Keratinocyte (primary cell): ENCODE measurements around the gene KLF3. TPM values are rescaled to one million over a fixed set of nuclear protein-coding genes. Genes with fewer than 3 reads are reported as not detected.

Source experiments
- DNase-seq: peaks from one replicate; pipeline ENCODE4 v3.0.0-alpha.2; 2011; ENCODE audit warnings: low read depth, missing footprints, low spot score
- FAIRE-seq: peaks from 2 replicates; lab custom pipeline; 2011; peaks lifted over from hg19 to GRCh38; lab: Jason Lieb, UNC
- H2AFZ ChIP-seq: 2 replicates; pipeline ENCODE4 v1.6.0; 2012; ENCODE audit warnings: low read length, control low read depth, inconsistent platforms; ENCODE audit not compliant: control insufficient read depth
- H3K27ac ChIP-seq: 2 replicates; pipeline ENCODE4 v1.5.1; 2011; ENCODE audit warnings: low read length; ENCODE audit not compliant: control insufficient read depth, insufficient read depth
- H3K27me3 ChIP-seq: 3 replicates; pipeline ENCODE4 v1.6.0; 2011; ENCODE audit warnings: low read length; ENCODE audit not compliant: control insufficient read depth, insufficient read depth; ENCODE audit errors: extremely low read depth
- H3K36me3 ChIP-seq, 2 experiments: 2 replicates in 1 of 2; 3 replicates in 1 of 2; pipeline ENCODE4 v1.5.1; 2011; ENCODE audit warnings: low read length in 2 of 2, mild to moderate bottlenecking in 1 of 2; ENCODE audit not compliant: control insufficient read depth in 2 of 2, insufficient read depth in 2 of 2; ENCODE audit errors: extremely low read depth in 1 of 2
- H3K4me1 ChIP-seq: 3 replicates; pipeline ENCODE4 v1.5.1; 2011; ENCODE audit warnings: low read length; ENCODE audit not compliant: control insufficient read depth, insufficient read depth; ENCODE audit errors: extremely low read depth
- H3K4me2 ChIP-seq: 3 replicates; pipeline ENCODE4 v1.6.0; 2011; ENCODE audit warnings: low read depth, low read length; ENCODE audit not compliant: control insufficient read depth, insufficient read depth; ENCODE audit errors: extremely low read depth
- H3K4me3 ChIP-seq, 3 experiments: fragments of 200-600 bp in 1 of 3; sonication (generic) in 1 of 3; 2 replicates in 2 of 3; 3 replicates in 1 of 3; pipeline ENCODE4 v1.5.1; 2011 to 2016; ENCODE audit warnings: low read length in 3 of 3, mild to moderate bottlenecking in 3 of 3, control low read depth in 2 of 3, inconsistent platforms in 1 of 3, low read depth in 1 of 3, mixed read lengths in 1 of 3, mixed run types in 1 of 3, moderate library complexity in 1 of 3; ENCODE audit not compliant: control insufficient read depth in 2 of 3, insufficient read depth in 2 of 3; ENCODE audit errors: extremely low read depth in 1 of 3
- H3K79me2 ChIP-seq: 2 replicates; pipeline ENCODE4 v1.6.0; 2012; ENCODE audit warnings: low read length; ENCODE audit not compliant: control insufficient read depth, insufficient read depth
- H3K9ac ChIP-seq: 3 replicates; pipeline ENCODE4 v1.6.0; 2011; ENCODE audit warnings: low read length; ENCODE audit not compliant: control insufficient read depth, insufficient read depth; ENCODE audit errors: extremely low read depth
- H3K9me1 ChIP-seq: 3 replicates; pipeline ENCODE4 v1.6.0; 2011; ENCODE audit warnings: low read length; ENCODE audit not compliant: control insufficient read depth, insufficient read depth; ENCODE audit errors: extremely low read depth
- H3K9me3 ChIP-seq: 2 replicates; pipeline ENCODE4 v1.5.1; 2012; ENCODE audit warnings: low read depth, low read length; ENCODE audit not compliant: control insufficient read depth
- H4K20me1 ChIP-seq: 3 replicates; pipeline ENCODE4 v1.6.0; 2011; ENCODE audit warnings: low read length; ENCODE audit not compliant: control insufficient read depth, insufficient read depth; ENCODE audit errors: extremely low read depth
- CTCF ChIP-seq, 3 experiments: IDR thresholded peaks in 1 of 3; conservative IDR thresholded peaks in 1 of 3; optimal IDR thresholded peaks in 1 of 3; 2 replicates in 2 of 3; 3 replicates in 1 of 3; pipeline versions ENCODE3 to v1.5.1; 2011; ENCODE audit warnings: low read length in 3 of 3, mild to moderate bottlenecking in 3 of 3, moderate library complexity in 2 of 3, control low read depth in 1 of 3, inconsistent platforms in 1 of 3; ENCODE audit not compliant: insufficient read depth in 2 of 3; ENCODE audit errors: extremely low read depth in 1 of 3
- EZH2 ChIP-seq: IDR thresholded peaks from one replicate; pipeline ENCODE4 v1.6.1; 2012; ENCODE audit warnings: inconsistent platforms, mild to moderate bottlenecking, low read length, moderate library complexity
- dilution Hi-C: fragments of 300-500 bp; cut with MboI; formaldehyde crosslinking; loops from one replicate; pipeline ENCODE4 v1.7.0; 2020; ENCODE audit warnings: low sequenced_read_pairs; ENCODE audit not compliant: extremely low pct_ligation_motif_present
- polyA plus RNA-seq, 5 experiments: library from polyadenylated mRNA; depleted of rRNA in 3 of 5; stranded (reverse) in 3 of 5; stranded (forward) in 1 of 5; unstranded in 1 of 5; fragments of >200 nt; gene quantifications; 1 replicate in 1 of 5; 2 replicates in 3 of 5; 3 replicates in 1 of 5; pipeline versions ENCODE4 v1.2.1 to v1.2.3, GENCODE V29; 2011 to 2012; ENCODE audit warnings: missing spikeins in 2 of 5, low read depth in 1 of 5, low replicate concordance in 1 of 5

KLF3 gene
- polyA plus RNA-seq, 1 donor (not counting 4 experiments of a cell fraction or from before 2014, with no cell fraction given) = 39.9 TPM

GRCh38 chr4:38703635-38704034 is 39.6 kb downstream of the KLF3 start:
- Histone ChIP-seq H3K4me1 (no peaks in the 10 kb centered on the region), H3K79me2 (no peaks in the 10 kb centered on the region), H3K27ac (no peak overlapping the region), H3K4me2 (no peak overlapping the region), H3K9me1 (no peaks in the 10 kb centered on the region), H4K20me1 (no peaks in the 10 kb centered on the region), H3K9me3 (no peaks in the 10 kb centered on the region), H2AFZ (no peak overlapping the region), H3K9ac (no peak overlapping the region), H3K36me3 (peaks cover 0 to 3% of the 10 kb centered on the region in 2 experiments), H3K27me3 (no peaks in the 10 kb centered on the region), H3K4me3 (no peak overlapping the region)
- FAIRE-seq (no peak), DNase-seq (no peak)
- no peak for TF ChIP-seq CTCF (optimal IDR thresholded peaks at IDR 0.05 in 1 of 3, IDR thresholded peaks at IDR 0.05 in 1 of 3, conservative IDR thresholded peaks at IDR 0.05 in 1 of 3; ENCODE audit: extremely low read depth in 1 of 3, insufficient read depth in 2 of 3, low read length in 3 of 3)
- no peak for TF ChIP-seq EZH2
- dilution Hi-C loops = no loop called here

- H3K9ac ChIP-seq = no peak overlapping the region
- dilution Hi-C loops = no loop called here
- FAIRE-seq = no peak
These were observed 40.7 kb downstream of the KLF3 start for GRCh38 chr4:38704622-38705154.

GRCh38 chr4:38706301-38706700 is 42.3 kb downstream of the KLF3 start:
- H3K4me3 ChIP-seq = no peak overlapping the region
- no peaks in the 10 kb centered on the region for H4K20me1 ChIP-seq
- dilution Hi-C loops = no loop called here
- H3K9me3 ChIP-seq = no peaks in the 10 kb centered on the region
- TF ChIP-seq CTCF (optimal IDR thresholded peaks at IDR 0.05 in 1 of 3, IDR thresholded peaks at IDR 0.05 in 1 of 3, conservative IDR thresholded peaks at IDR 0.05 in 1 of 3; ENCODE audit: extremely low read depth in 1 of 3, insufficient read depth in 2 of 3, low read length in 3 of 3) (no peak), EZH2 (no peak)
- H2AFZ ChIP-seq = no peak overlapping the region
- no peaks in the 10 kb centered on the region for H3K9me1 ChIP-seq
- no peak overlapping the region for H3K27ac ChIP-seq
- H3K27me3 ChIP-seq = no peaks in the 10 kb centered on the region
- no peaks in the 10 kb centered on the region for H3K79me2 ChIP-seq
- H3K9ac ChIP-seq = no peak overlapping the region
- FAIRE-seq = no peak
- H3K4me2 ChIP-seq = no peak overlapping the region
- no peak for DNase-seq
- H3K4me1 ChIP-seq = no peaks in the 10 kb centered on the region
- no peaks in the 10 kb centered on the region for H3K36me3 ChIP-seq

More at GRCh38 chr4:38704622-38705154, 40.7 kb downstream of the KLF3 start:
- no peak for TF ChIP-seq EZH2
- no peak overlapping the region for H3K27ac ChIP-seq
- H4K20me1 ChIP-seq = no peaks in the 10 kb centered on the region
- H3K36me3 ChIP-seq = no peaks in the 10 kb centered on the region
- no peaks in the 10 kb centered on the region for H3K27me3 ChIP-seq
- no peaks in the 10 kb centered on the region for H3K9me3 ChIP-seq
- no peaks in the 10 kb centered on the region for H3K4me1 ChIP-seq
- H3K4me2 ChIP-seq = no peak overlapping the region
- H3K9me1 ChIP-seq = no peaks in the 10 kb centered on the region
- DNase-seq = no peak
- no peak overlapping the region for H3K4me3 ChIP-seq
- H3K79me2 ChIP-seq = no peaks in the 10 kb centered on the region
- no peak overlapping the region for H2AFZ ChIP-seq
